T1000 (cell line): ENCODE measurements around the gene PHYHIPL.

Experiments used
- DNase-seq: peaks from one replicate; lab custom pipeline; 2025; ENCODE audit warnings: mixed read lengths; lab: John Stamatoyannopoulos, UW

The PHYHIPL gene

GRCh38 chr10:59176241-59177030 lies at the start of gene PHYHIPL:
Gene PHYHIPL (plus strand): TSS chr10:59176643. CDS start chr10:59176854, 211 bp downstream.
- DNase-seq: no peak

GRCh38 chr10:59126991-59127390 lies 49.5 kb upstream of the PHYHIPL start:
- DNase-seq: no peak

GRCh38 chr10:59127991-59128390 lies 48.5 kb upstream of the PHYHIPL start:
- DNase-seq: no peak

- no peak for DNase-seq
Observed at GRCh38 chr10:59129867-59130266, 46.6 kb upstream of the PHYHIPL start.

- DNase-seq: no peak
Observed at GRCh38 chr10:59131666-59132065, 44.8 kb upstream of the PHYHIPL start.

GRCh38 chr10:59133841-59134593 lies 42.4 kb upstream of the PHYHIPL start:
- no peak for DNase-seq

GRCh38 chr10:59134785-59135184 lies 41.7 kb upstream of the PHYHIPL start:
- DNase-seq: no peak

GRCh38 chr10:59135275-59135674 lies 41.2 kb upstream of the PHYHIPL start:
- no peak for DNase-seq

- DNase-seq: no peak
Observed at GRCh38 chr10:59138052-59138451, 38.4 kb upstream of the PHYHIPL start.

GRCh38 chr10:59143544-59143943 lies 32.9 kb upstream of the PHYHIPL start:
- no peak for DNase-seq

GRCh38 chr10:59148701-59149100 lies 27.7 kb upstream of the PHYHIPL start:
- no peak for DNase-seq

- DNase-seq: no peak
Observed at GRCh38 chr10:59155556-59155955, 20.9 kb upstream of the PHYHIPL start.

- no peak for DNase-seq
Observed at GRCh38 chr10:59167512-59167911, 8.9 kb upstream of the PHYHIPL start.

- DNase-seq: no peak
Observed at GRCh38 chr10:59172567-59172966, 3.9 kb upstream of the PHYHIPL start.

GRCh38 chr10:59173414-59173813 lies 3.0 kb upstream of the PHYHIPL start:
- DNase-seq: no peak

- no peak for DNase-seq
Observed at GRCh38 chr10:59175538-59176240, 754 bp upstream of the PHYHIPL start.

- peak; percentile 52 for DNase-seq
Observed at GRCh38 chr10:59177031-59177797, 771 bp downstream of the PHYHIPL start.

GRCh38 chr10:59177836-59178235 lies 1.4 kb downstream of the PHYHIPL start:
- no peak for DNase-seq

- no peak for DNase-seq
Observed at GRCh38 chr10:59179068-59179467, 2.6 kb downstream of the PHYHIPL start.

- DNase-seq: no peak
Observed at GRCh38 chr10:59180689-59181270, 4.3 kb downstream of the PHYHIPL start.

GRCh38 chr10:59181668-59182067 lies 5.2 kb downstream of the PHYHIPL start:
- DNase-seq: no peak

- DNase-seq: no peak
Observed at GRCh38 chr10:59190332-59190731, 13.9 kb downstream of the PHYHIPL start.
